ENCODE measurements around the gene IL12RB1.
"Not testable (repeated sequence)": the region's sequence is repeated elsewhere in the genome, so short reads cannot be mapped to it uniquely, and the experiment has no call there.

Gene IL12RB1

DNA sequence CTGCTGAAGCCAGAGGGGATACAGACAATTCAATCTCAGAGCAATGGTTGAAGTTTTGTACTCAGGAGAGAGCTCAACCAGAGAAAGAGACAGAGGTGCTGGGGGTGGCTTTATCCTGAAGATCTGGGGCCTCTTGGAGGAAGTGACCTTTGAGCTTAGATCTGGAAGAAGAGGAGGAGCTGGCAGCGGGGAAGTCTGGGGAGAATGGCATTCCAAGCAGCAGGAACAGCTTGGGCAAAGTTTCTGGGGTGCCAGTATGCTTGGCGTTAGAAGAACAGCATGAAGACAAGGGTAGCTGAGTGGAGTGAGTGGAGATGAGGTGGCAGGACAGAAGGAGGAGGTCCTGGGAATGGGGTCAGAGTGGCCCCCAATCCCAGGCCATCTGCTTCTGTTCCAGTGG is 22.2 kb upstream of the IL12RB1 start:
- Mint-ChIP-seq H3K27me3 (no peaks in the 10 kb centered on the region), H3K9me3 (no peaks in the 10 kb centered on the region), H3K27ac (ENCODE audit: low read depth) (peak overlapping the region; percentile 85), H3K4me3 (peak overlapping the region; percentile 80), H3K36me3 (ENCODE audit: insufficient read depth) (peaks cover 2% of the 10 kb centered on the region), H3K4me1 (peaks cover 10% of the 10 kb centered on the region)
- DNase-seq (ENCODE audit: low spot score in 2 of 2) (no peak), ATAC-seq (replicated peaks; ENCODE audit: extremely low read depth, poor library complexity, severe bottlenecking) (no peak)

DNA sequence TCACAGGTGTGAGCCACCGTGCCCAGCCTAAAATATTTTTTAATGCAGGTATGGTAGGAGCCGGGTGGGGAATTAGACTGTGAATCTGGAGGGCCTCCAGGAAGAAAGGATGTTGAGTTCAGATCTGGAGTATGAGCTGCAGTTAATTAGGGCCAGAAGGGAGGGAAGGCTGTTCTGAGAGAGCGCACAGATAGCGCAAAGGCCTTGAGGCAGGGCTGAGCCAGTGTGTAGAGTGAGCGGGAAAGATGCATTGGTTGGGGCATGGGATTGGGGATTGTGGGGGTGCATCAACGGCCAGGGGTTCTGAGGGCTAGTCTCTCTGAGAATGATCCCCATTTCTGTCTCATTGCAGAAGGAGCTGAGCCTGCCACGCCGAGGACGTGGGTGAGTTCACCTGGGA is 20.5 kb upstream of the IL12RB1 start:
- Mint-ChIP-seq H3K27ac (ENCODE audit: low read depth) (no peak overlapping the region), H3K36me3 (ENCODE audit: insufficient read depth) (peaks cover 3% of the 10 kb centered on the region), H3K9me3 (no peaks in the 10 kb centered on the region), H3K27me3 (no peaks in the 10 kb centered on the region), H3K4me1 (peaks cover 10% of the 10 kb centered on the region), H3K4me3 (no peak overlapping the region)
- no peak for DNase-seq (ENCODE audit: low spot score in 2 of 2)
- ATAC-seq (replicated peaks; ENCODE audit: extremely low read depth, poor library complexity, severe bottlenecking): no peak

DNA sequence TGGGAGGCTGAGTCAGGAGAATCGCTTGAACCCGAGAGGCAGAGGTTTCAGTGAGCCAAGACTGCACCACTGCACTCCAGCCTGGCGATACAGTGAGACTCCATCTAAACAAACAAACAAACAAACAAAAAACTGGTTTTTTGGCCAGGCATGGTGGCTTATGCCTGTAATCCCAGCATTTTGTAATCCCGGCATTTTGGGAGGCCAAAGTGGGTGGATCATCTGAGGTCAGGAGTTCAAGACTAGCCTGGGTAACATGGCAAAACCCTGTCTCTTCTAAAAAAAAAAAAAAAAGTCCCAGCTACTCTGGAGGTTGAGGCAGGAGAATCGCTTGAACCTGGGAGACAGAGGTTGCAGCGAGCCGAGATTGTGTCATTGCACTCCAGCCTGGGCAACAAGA is 18.5 kb upstream of the IL12RB1 start:
- peaks cover 17% of the 10 kb centered on the region for H3K4me1 Mint-ChIP-seq
- not testable (repeated sequence) for ATAC-seq (replicated peaks; ENCODE audit: extremely low read depth, poor library complexity, severe bottlenecking); H3K27ac Mint-ChIP-seq (ENCODE audit: low read depth); H3K27me3 Mint-ChIP-seq; H3K9me3 Mint-ChIP-seq; H3K4me3 Mint-ChIP-seq; DNase-seq (ENCODE audit: low spot score in 2 of 2); H3K36me3 Mint-ChIP-seq (ENCODE audit: insufficient read depth)

GRCh38 chr19:18104793-18105131 is 18.0 kb upstream of the IL12RB1 start:
- H3K27ac Mint-ChIP-seq (ENCODE audit: low read depth): no peak overlapping the region
- no peaks in the 10 kb centered on the region for H3K27me3 Mint-ChIP-seq
- ATAC-seq (replicated peaks; ENCODE audit: extremely low read depth, poor library complexity, severe bottlenecking): peak; percentile 38
- peak overlapping the region; percentile 63 for H3K4me3 Mint-ChIP-seq
- no peaks in the 10 kb centered on the region for H3K9me3 Mint-ChIP-seq
- H3K4me1 Mint-ChIP-seq: peaks cover 20% of the 10 kb centered on the region
- DNase-seq (ENCODE audit: low spot score in 2 of 2): no peak
- peaks cover 3% of the 10 kb centered on the region for H3K36me3 Mint-ChIP-seq (ENCODE audit: insufficient read depth)

GRCh38 chr19:18102916-18103542 is 16.3 kb upstream of the IL12RB1 start:
- no peak overlapping the region for H3K27ac Mint-ChIP-seq (ENCODE audit: low read depth)
- ATAC-seq (replicated peaks; ENCODE audit: extremely low read depth, poor library complexity, severe bottlenecking) (no peak), DNase-seq (ENCODE audit: low spot score in 2 of 2) (no peak)
- H3K9me3 Mint-ChIP-seq: no peaks in the 10 kb centered on the region
- H3K4me1 Mint-ChIP-seq: peaks cover 27% of the 10 kb centered on the region
- no peaks in the 10 kb centered on the region for H3K27me3 Mint-ChIP-seq
- H3K4me3 Mint-ChIP-seq: peak overlapping the region; percentile 49
- peaks cover 4% of the 10 kb centered on the region for H3K36me3 Mint-ChIP-seq (ENCODE audit: insufficient read depth)

- Mint-ChIP-seq H3K9me3 (no peaks in the 10 kb centered on the region), H3K4me3 (no peak overlapping the region), H3K27me3 (no peaks in the 10 kb centered on the region), H3K4me1 (peaks cover 31% of the 10 kb centered on the region), H3K36me3 (ENCODE audit: insufficient read depth) (peaks cover 5% of the 10 kb centered on the region), H3K27ac (ENCODE audit: low read depth) (no peak overlapping the region)
- DNase-seq (ENCODE audit: low spot score in 2 of 2) (no peak), ATAC-seq (replicated peaks; ENCODE audit: extremely low read depth, poor library complexity, severe bottlenecking) (no peak)
Measured at GRCh38 chr19:18101268-18101667, 14.5 kb upstream of the IL12RB1 start.

- H3K27me3 Mint-ChIP-seq: no peaks in the 10 kb centered on the region
- H3K9me3 Mint-ChIP-seq: no peaks in the 10 kb centered on the region
- H3K4me1 Mint-ChIP-seq: peaks cover 31% of the 10 kb centered on the region
- peaks cover 5% of the 10 kb centered on the region for H3K36me3 Mint-ChIP-seq (ENCODE audit: insufficient read depth)
- H3K4me3 Mint-ChIP-seq: no peak overlapping the region
- ATAC-seq (replicated peaks; ENCODE audit: extremely low read depth, poor library complexity, severe bottlenecking): no peak
- DNase-seq (ENCODE audit: low spot score in 2 of 2): no peak
- no peak overlapping the region for H3K27ac Mint-ChIP-seq (ENCODE audit: low read depth)
Measured at GRCh38 chr19:18100710-18101109, 14.0 kb upstream of the IL12RB1 start.

DNA sequence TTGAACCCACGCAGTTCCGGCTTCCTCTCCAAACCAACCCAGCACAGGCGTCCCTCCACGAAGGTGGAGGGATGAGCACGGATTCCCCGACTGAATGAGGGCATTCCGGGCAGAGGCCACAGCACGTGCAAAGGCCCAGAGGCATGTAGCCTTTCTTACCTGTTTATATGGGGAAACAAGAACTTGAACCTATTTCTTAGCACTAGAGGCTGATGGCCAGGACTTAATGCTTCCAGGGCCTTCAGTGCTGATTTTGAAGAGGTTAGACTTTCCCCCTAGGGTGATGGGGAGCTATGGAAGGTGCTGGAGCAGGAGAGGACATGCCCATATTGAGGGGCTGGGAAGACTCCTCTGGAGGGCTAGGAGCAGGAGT is 12.9 kb upstream of the IL12RB1 start:
- Mint-ChIP-seq H3K27ac (ENCODE audit: low read depth) (peak overlapping the region; percentile 89), H3K9me3 (no peaks in the 10 kb centered on the region), H3K4me3 (peak overlapping the region; percentile 78), H3K4me1 (peaks cover 31% of the 10 kb centered on the region), H3K27me3 (no peaks in the 10 kb centered on the region), H3K36me3 (ENCODE audit: insufficient read depth) (peaks cover 5% of the 10 kb centered on the region)
- ATAC-seq (replicated peaks; ENCODE audit: extremely low read depth, poor library complexity, severe bottlenecking): no peak
- DNase-seq (ENCODE audit: low spot score in 2 of 2): no peak

- H3K4me3 Mint-ChIP-seq: peak overlapping the region; percentile 78
- no peak for DNase-seq (ENCODE audit: low spot score in 2 of 2)
- peaks cover 5% of the 10 kb centered on the region for H3K36me3 Mint-ChIP-seq (ENCODE audit: insufficient read depth)
- H3K27me3 Mint-ChIP-seq: no peaks in the 10 kb centered on the region
- H3K27ac Mint-ChIP-seq (ENCODE audit: low read depth): peak overlapping the region; percentile 89
- no peaks in the 10 kb centered on the region for H3K9me3 Mint-ChIP-seq
- H3K4me1 Mint-ChIP-seq: peaks cover 31% of the 10 kb centered on the region
- peak; percentile 7 for ATAC-seq (replicated peaks; ENCODE audit: extremely low read depth, poor library complexity, severe bottlenecking)
Measured at GRCh38 chr19:18098891-18099622, 12.3 kb upstream of the IL12RB1 start.

- Mint-ChIP-seq H3K4me1 (peaks cover 31% of the 10 kb centered on the region), H3K36me3 (ENCODE audit: insufficient read depth) (peaks cover 5% of the 10 kb centered on the region), H3K4me3 (peak overlapping the region; percentile 78), H3K9me3 (no peaks in the 10 kb centered on the region), H3K27ac (ENCODE audit: low read depth) (peak overlapping the region; percentile 89), H3K27me3 (no peaks in the 10 kb centered on the region)
- peak; percentile 34 for ATAC-seq (replicated peaks; ENCODE audit: extremely low read depth, poor library complexity, severe bottlenecking)
- DNase-seq (ENCODE audit: low spot score in 2 of 2): no peak
Measured at GRCh38 chr19:18097993-18098890, 11.5 kb upstream of the IL12RB1 start.

DNA sequence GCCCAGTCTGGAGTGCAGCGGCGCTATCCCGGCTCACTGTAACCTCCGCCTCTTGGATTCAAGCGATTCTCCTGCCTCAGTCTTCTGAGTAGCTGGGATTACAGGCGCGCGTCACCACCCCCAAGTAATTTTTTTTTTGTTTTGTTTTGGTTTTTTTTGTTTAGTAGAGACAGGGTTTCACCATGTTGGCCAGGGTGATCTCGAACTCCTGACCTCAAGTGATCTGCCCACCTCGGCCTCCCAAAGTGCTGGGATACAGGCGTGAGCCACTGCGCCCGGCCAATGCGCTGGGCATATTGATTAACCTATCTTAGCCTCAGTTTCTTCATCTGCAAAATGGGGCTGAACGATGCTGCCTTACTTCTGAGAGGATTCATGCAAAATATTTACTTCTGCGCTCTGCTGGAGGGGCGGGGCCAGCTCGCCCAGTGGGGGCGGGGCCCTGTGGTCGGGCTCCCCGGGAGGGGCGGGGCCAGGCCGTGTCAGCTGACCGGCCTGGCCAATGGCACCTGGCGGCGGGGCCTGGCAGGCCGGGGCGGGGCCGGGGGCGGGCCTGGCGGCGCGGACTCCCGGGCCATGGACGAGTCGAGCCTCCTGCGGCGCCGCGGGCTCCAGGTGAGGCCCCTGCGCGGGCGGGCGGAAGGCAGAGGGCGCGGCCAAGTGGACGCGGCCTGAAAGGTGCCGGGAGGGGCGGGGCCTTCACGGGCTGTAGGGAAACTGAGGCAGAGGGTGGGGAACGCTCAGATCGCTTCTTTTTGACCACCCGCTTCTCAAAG is 10.7 kb upstream of the IL12RB1 start, which contains the start of gene MAST3:
Gene MAST3 (plus strand): TSS at position 562 of the 776 bp plus-strand sequence. CDS start 15 bp downstream, at position 577.
- Mint-ChIP-seq H3K27me3 (no peaks in the 10 kb centered on the region), H3K4me1 (peaks cover 31% of the 10 kb centered on the region), H3K9me3 (no peaks in the 10 kb centered on the region), H3K27ac (ENCODE audit: low read depth) (peak within 1 kb of the TSS; percentile 89), H3K36me3 (ENCODE audit: insufficient read depth) (peaks cover 3% of the 10 kb centered on the region), H3K4me3 (peak within 1 kb of the TSS; percentile 78)
- DNase-seq (ENCODE audit: low spot score in 2 of 2) (peak; percentile 82 to 90), ATAC-seq (replicated peaks; ENCODE audit: extremely low read depth, poor library complexity, severe bottlenecking) (peak; percentile 94)

DNA sequence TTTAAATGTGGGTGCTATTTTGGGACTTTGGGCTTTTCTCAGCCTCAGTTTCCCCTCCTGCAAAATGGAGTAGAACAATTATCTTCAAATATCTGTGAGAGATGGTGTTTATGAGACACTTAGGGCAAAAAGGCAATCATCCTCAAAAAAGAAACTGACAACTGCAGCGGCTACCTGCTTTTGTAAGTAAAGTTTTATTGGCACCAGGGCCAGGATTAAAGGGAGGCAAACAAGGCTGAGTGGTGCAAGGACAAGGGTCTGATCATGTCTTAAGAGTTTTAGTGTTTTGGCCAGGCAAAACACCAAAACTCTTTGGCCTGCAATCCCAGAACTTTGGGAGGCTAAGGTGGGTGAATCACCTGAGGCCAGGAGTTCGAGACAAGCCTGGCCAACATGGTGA is 9.5 kb upstream of the IL12RB1 start:
- no peak overlapping the region for H3K27ac Mint-ChIP-seq (ENCODE audit: low read depth)
- peaks cover 4% of the 10 kb centered on the region for H3K36me3 Mint-ChIP-seq (ENCODE audit: insufficient read depth)
- DNase-seq (ENCODE audit: low spot score in 2 of 2): no peak
- no peaks in the 10 kb centered on the region for H3K27me3 Mint-ChIP-seq
- no peak overlapping the region for H3K4me3 Mint-ChIP-seq
- H3K4me1 Mint-ChIP-seq: peaks cover 31% of the 10 kb centered on the region
- no peak for ATAC-seq (replicated peaks; ENCODE audit: extremely low read depth, poor library complexity, severe bottlenecking)
- no peaks in the 10 kb centered on the region for H3K9me3 Mint-ChIP-seq

All from central memory CD8-positive, alpha-beta T cell (primary cell).